Tongue (tissue), 2 donors: ENCODE data around the gene AP2S1. TPM values are rescaled to one million over a fixed set of nuclear protein-coding genes. Genes with fewer than 3 reads are reported as not detected.
"Not testable (repeated sequence)": the region's sequence is repeated elsewhere in the genome, so short reads cannot be mapped to it uniquely, and the experiment has no call there.

Experiments used
- DNase-seq: peaks from one replicate; pipeline ENCODE4 v3.0.0-alpha.2; 2015
- total RNA-seq: library from RNA; depleted of rRNA; stranded (reverse); fragments of >200 nt; gene quantifications from one replicate; pipeline ENCODE4 v1.2.3, GENCODE V29; 2014

The AP2S1 gene
- total RNA-seq, result 43.3 TPM

GRCh38 chr19:46850228-46851203 lies at the start of gene AP2S1:
AP2S1 (minus strand) TSS chr19:46850846; CDS start chr19:46850766, 80 bp downstream.
- DNase-seq, result peak; percentile 99

GRCh38 chr19:46900341-46900740 lies 49.7 kb upstream of the AP2S1 start:
- DNase-seq, result no peak

- peak; percentile 57 for DNase-seq
Measured at GRCh38 chr19:46898731-46899130, 48.1 kb upstream of the AP2S1 start.

DNA sequence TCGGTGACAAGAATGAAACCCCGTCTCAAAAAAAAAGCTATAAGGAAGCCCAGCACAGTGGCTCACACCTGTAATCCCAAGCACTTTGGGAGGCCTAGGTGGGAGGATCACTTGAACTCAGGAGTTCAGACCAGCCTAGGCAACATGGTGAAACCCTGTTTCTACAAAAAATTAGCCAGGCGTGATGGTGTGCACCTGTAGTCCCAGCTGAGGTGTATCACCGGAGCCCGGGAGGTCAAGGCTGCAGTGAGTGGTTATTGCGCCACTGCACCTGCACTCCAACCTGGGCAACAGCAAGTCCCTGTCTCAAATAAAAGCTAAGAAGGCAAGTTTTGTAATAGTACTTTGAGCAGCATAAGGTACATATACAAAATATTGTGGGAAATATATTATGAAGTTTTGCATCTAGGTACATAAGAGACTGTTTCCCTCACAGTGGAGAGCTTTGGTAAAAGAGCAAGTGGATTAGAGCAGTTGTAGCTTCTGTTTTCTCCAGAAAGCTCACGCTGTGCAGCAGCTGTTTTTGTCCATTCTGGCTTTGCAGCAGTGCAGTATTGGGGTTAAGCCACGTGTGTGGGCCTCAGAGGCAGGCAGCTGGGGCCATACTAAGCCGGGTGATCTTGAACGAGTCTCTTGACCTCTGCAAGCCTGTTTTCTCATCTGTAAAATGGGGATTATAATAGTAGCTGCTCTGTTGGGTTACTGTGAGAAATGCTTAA lies 45.6 kb upstream of the AP2S1 start:
- DNase-seq, result peak; percentile 77

- DNase-seq, result no peak
Measured at GRCh38 chr19:46892252-46893179, 41.9 kb upstream of the AP2S1 start.

DNA sequence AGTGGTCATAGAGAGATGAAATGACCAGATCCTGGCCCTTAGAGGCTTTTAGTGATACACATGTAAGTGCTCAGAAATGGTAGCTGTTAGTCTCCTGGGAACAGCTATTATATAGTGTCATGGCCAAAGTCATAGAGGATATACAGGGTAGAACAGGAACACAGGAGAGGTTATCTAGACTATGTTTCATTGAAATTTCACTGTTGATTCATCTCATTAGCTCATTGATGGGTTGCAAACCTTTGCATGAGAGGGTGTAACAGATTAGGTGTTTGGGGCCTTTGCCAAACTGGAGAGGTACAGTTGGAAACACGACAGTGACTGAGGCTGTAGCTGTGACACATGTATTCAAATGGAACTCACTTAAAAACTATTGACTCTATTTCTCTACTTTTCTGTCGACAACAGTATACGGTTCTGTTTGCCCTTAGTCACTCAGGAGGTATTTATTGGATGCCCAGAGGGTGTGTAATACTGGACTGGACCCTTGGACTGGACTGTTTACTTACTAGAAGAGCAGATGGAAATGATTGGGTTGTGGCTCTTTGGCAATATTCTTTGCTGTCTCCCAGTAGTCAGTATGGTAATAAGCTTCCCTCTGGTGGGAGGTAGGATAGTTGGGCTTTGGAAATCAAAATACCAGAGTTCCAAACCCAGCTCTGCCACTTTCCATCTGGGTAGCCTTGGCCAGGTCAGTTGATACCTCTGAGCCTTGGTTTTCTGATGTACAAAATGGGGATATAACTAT lies 40.0 kb upstream of the AP2S1 start:
- DNase-seq, result no peak

GRCh38 chr19:46887240-46887782 lies 36.7 kb upstream of the AP2S1 start:
- no peak for DNase-seq

DNA sequence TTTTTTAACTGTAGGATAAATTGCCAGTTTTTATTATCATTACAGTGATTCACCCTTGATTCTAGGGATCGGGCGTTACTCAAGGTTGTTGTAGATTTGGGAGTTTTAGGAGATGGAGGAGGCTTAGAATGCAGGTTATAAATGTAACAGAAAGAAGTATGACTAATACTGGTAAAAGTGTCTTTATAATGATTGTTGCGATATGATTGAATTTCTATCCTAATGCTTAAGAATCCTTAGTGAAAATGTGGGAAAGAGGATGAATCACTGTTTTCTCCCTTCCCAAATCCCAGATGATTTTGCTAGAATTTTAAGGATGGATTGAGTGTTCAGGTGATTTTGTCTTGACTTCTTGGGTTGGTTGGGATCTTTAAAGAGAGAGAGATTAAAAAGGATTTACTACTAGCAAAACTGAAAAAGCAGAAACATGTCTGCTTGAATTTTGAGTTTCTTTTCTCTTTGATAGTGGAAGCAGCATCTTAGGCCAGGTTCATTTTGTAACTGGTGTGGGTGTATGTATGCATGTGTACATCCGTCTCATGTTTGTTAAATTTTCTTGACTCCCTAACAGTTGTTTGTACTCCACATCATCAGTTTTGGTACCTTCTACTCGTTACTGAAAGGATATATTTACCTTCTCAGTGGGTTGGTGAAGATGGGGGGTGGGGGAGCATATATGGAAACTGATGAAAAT lies 36.0 kb upstream of the AP2S1 start:
- DNase-seq, result no peak

DNA sequence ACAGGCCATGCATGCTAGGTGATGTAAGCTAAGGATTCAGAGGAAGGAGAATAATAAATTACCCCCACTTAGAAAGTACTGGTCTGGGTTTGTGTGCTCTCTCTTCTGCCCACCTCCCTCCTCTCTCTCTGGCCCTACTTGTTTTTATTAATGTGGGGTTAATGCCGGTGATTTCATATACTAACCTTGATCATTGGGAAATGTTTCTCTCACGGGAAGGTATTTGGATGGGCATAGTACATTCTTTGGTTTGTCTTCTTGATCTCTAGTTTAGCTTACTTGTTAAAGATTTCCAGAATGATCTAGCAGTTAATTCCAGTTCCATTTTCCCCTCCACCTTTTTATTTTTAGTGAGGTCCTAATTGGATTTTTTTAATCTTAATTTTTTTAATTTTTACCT lies 34.8 kb upstream of the AP2S1 start:
- no peak for DNase-seq

DNA sequence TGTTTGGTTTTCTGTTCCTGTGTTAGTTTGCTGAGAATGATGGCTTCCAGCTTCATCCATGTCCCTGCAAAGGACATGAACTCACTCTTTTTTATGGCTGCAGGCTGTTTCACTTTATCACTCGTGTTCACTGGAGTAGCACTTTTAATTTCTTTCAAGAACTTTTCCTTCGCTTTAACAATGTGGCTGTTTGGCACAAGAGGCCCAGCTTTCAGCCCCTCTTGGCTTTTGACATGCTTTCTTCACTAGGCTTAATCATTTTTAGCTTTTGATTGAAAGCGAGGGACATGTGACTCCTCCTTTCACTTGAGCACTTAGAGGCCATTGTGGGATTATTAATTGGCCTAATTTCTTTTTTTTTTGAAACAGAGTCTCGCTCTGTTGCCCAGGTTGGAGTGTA lies 32.1 kb upstream of the AP2S1 start:
- DNase-seq, result not testable (repeated sequence)

DNA sequence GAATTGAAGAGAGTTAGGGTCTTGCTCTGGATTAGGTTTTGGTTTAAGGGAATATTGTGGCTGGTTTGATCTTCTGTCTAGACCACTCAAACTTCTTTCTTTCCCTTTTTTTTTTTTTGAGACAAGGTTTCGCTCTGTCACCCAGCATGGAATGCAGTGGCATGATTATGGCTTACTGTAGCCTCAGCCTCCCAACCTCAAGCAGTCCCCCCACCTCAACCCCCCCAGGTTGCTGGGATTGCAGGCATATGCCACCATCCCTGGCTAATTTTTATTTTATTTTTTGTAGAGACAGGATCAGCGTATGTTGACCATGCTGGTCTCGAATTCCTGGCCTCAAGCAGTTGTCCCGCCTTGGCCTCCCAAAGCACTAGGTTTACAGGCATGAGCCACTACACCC lies 31.4 kb upstream of the AP2S1 start:
- DNase-seq, result no peak

DNA sequence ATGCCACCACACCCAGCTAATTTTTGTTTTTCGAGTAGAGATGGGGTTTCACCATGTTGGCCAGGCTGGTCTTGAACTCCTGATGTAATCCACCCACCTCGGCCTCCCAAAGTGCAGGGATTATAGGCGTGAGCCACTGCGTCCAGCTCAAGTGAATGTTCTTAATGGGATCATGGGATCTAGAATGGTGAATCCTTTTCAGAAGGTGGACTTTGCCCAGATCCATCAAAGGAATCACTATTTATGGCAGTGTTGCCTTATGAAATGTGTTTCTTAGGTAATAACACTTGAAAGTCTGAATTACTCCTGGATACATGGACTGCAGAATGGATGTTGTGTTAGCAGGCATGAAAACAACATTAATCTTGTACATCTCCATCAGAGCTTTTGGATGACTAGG lies 30.4 kb upstream of the AP2S1 start:
- DNase-seq, result no peak

DNA sequence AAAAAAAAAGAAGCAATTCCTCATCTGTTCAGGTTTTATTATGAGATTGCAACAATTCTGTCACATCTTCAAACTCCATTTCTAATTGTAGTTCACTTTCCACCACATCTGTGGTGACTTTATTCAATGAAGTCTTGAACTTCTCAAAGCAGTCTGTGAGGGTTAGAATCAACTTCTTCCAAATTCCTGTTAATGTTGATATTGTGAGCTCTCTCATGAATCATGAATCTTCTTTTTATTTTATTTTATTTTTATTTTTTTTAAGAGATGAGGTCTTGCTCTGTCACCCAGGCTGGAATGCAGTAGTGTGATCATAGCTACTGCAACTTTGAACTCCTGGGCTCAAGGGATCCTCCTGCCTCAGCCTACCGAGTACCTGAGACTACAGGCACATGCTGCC lies 29.8 kb upstream of the AP2S1 start:
- DNase-seq, result no peak

- no peak for DNase-seq
Measured at GRCh38 chr19:46878613-46879375, 28.1 kb upstream of the AP2S1 start.

GRCh38 chr19:46875657-46876056 lies 25.0 kb upstream of the AP2S1 start:
- DNase-seq, result no peak

DNA sequence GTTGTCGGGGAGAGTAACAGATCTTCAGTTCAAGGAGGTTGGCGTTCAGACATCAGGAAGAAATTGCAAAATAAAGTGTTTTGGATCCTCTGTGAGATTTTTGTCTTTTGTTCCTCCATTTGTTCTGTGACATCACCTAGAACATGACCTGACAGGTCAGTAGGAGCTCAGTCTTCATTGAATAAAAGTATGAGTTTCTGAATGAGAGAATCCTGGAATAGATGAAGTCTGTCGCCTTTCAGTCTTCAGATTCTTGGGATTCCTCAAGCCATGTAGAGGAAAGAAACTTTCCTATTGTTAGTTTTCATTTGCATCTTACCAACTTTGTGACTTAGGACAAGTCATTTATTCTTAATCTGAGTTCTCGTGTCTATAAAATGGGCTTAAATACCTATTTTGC lies 24.6 kb upstream of the AP2S1 start:
- DNase-seq, result peak; percentile 16

- DNase-seq, result no peak
Measured at GRCh38 chr19:46872967-46873366, 22.3 kb upstream of the AP2S1 start.

DNA sequence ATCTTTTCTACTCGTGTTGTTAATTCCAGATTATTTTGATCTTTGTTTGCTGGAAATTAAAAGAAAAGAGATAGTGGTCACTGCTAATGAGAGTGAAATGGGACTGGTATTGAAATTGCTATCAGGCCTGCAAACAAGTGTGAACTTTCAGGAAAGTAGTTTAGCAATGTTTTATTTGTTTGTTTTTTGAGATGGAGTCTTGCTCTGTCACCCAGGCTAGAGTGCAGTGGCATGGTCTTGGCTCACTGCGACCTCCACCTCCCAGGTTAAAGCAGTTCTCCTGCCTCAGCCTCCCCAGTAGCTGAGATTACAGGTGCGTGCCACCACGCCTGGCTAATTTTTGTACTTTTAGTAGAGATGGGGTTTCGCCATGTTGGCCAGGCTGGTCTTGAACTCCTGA lies 20.5 kb upstream of the AP2S1 start:
- not testable (repeated sequence) for DNase-seq

DNA sequence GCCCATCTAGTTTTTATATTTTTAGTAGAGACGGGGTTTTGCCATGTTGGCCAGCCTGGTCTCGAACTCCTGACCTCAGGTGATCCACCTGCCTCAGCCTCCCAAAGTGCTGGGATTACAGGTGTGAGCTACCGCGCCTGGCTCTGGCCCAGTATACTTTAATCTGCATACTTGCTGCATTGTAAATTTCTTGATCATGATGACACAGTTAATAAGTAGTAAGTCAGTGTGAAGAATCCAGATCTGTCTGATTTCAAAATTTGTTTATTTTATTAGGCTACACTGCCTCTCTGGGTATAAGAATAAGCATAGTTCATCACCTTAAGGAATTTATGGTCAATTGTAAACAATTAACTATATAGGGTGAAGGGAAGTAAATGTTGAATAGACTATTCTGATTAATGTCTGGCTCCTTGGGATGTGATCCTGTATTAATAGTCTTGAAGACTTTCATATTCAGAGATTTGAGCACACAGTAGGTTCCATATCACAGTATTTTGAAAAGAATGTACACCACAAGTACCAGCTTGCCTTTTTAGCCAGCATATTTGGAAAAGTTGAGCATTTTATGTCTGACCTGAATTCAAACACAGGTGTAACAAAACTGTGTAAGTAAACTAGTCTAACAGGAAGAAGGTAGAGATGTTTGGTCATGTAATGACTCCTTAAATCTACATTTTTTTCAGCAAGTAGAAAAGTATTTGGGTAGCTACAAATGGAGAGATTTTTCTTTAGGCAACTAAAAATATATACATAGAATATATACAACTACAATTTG lies 17.6 kb upstream of the AP2S1 start:
- no peak for DNase-seq
